D721Med (cell line): ENCODE results near the gene MAJIN.
A peak's percentile ranks its signal among the peaks of the same experiment; 100 is the strongest.

Source experiments
- DNase-seq: peaks from one replicate; pipeline ENCODE4 v3.0.0; 2011; ENCODE audit warnings: low spot score; ENCODE audit not compliant: insufficient read length
- FAIRE-seq: peaks from 2 replicates; lab custom pipeline; 2011; peaks lifted over from hg19 to GRCh38; lab: Jason Lieb, UNC
- TF ChIP-seq, protein P1 (sequence below): IDR thresholded peaks from 2 replicates; pipeline ENCODE4 v1.5.1; 2012; ENCODE audit warnings: mild to moderate bottlenecking, control low read depth; ENCODE audit not compliant: insufficient read depth; ENCODE audit errors: missing control alignments

MAJIN gene

DNA sequence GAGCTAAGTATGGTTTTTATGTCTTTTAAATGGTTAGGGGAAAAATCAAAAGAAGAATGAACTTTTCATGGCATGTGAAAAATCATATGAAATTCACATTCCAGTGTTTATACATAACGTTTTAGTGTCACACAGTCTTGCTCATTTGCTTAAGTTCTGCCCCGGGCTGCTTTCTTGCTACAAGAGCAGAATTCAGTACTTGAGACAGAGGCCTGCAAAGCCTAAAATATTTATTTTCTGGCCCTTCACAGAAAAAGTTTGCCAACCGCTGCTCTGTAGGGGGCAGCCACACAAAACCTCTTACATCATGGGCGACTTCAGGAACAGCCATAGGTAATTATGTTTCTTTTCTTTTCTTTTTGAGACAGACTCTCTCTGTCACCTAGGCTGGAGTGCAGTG lies 53.9 kb downstream of the MAJIN start:
- TF ChIP-seq, protein P1, sequence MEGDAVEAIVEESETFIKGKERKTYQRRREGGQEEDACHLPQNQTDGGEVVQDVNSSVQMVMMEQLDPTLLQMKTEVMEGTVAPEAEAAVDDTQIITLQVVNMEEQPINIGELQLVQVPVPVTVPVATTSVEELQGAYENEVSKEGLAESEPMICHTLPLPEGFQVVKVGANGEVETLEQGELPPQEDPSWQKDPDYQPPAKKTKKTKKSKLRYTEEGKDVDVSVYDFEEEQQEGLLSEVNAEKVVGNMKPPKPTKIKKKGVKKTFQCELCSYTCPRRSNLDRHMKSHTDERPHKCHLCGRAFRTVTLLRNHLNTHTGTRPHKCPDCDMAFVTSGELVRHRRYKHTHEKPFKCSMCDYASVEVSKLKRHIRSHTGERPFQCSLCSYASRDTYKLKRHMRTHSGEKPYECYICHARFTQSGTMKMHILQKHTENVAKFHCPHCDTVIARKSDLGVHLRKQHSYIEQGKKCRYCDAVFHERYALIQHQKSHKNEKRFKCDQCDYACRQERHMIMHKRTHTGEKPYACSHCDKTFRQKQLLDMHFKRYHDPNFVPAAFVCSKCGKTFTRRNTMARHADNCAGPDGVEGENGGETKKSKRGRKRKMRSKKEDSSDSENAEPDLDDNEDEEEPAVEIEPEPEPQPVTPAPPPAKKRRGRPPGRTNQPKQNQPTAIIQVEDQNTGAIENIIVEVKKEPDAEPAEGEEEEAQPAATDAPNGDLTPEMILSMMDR: peak; percentile 16
- FAIRE-seq (no peak), DNase-seq (no peak)

DNA sequence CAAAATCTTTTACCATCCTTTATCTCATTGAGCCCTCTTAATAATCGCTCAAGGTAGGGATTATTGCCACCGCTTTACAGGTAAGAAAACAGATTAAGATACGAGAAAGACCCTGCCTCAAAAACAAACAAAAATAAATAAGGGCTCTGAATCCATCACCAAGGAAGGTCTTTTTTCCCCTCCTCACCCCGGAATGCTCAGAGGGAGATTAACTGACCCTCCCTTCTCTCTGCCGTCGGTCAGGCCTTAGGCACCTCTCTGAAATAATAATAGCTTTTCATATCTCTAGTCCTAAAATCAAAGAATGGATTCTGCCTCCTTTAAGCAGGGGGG lies 54.3 kb downstream of the MAJIN start:
- no peak for FAIRE-seq
- no peak for DNase-seq
- TF ChIP-seq, protein P1: no peak

- DNase-seq: peak; percentile 96
- peak; percentile 38 for FAIRE-seq
- TF ChIP-seq, protein P1: no peak
These were observed 54.9 kb downstream of the MAJIN start, which contains the start of gene ATG2A for GRCh38 chr11:64916775-64917662. ATG2A (minus strand) TSS chr11:64917209; CDS start chr11:64917135, 74 bp downstream.

DNA sequence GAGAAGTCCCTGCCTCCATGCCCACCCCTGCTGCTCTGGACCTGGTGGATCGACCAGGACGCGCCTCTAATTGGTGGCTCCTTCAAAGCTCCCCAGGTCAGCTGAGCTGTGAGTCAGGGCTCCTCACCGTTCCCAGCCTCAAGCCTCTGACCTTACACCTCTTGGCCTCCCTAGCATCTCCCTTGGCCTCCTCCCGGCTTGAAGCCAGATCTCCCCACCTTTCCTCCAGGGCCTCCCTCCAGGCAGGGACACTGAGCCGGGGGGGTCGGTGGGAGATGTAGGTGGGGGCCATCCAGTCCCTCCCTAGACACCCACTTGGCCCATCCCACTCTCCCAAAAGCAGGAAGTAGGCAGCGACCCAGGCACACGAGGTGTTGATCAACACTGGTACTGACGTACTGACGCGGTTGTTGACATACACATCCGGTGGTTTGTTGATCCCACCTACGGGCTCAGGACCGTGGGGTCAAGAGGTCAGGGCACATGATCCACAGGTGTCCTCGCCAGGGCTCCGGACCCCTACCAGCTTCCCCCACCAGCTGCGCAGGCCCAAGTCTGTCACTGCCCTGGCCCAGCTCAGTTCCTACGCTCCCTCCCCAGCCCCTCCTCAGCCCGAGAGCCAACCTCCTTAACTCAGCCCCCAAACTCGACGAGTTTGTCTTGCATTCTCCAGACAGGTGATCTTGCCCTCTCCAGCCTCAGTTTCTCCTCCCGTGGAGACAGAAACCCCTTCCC lies 55.7 kb downstream of the MAJIN start:
- FAIRE-seq: no peak
- TF ChIP-seq, protein P1: no peak
- DNase-seq: no peak

DNA sequence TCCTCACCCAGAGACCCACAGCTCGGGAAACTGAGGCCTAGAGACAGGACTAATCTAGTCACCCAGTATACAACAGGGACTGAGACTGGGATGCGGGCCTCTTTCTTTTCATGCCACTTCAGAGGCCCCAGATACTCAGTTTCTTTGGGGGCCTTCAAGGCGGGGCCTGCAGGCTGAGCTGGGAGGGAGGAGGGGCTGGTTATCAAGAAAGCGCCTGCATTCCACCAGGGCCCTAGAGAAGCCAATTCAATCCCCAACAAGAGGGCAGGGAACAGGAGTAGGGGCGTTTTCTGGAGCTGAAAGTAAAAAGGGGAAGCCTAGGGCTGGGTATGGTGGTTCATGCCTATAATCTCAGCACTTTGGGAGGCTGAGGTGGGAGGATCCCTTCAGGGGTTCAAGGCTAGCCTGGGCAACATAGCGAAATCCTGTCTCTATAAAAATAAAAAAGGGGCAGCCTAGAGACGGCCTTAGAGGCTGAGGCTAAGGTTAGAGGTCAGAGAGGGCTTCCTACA lies 56.5 kb downstream of the MAJIN start:
- no peak for DNase-seq
- no peak for FAIRE-seq
- TF ChIP-seq, protein P1: no peak

GRCh38 chr11:64914123-64914522 lies 57.8 kb downstream of the MAJIN start:
- TF ChIP-seq, protein P1: no peak
- no peak for DNase-seq
- FAIRE-seq: no peak
